Measurements from ENCODE around the gene CYP4B1. TPM values are rescaled to one million over a fixed set of nuclear protein-coding genes. Genes with fewer than 3 reads are reported as not detected.

Gene CYP4B1
- total RNA-seq, 4 donors from 2014 or later, result 41.1 to 150 (median 113) TPM

DNA sequence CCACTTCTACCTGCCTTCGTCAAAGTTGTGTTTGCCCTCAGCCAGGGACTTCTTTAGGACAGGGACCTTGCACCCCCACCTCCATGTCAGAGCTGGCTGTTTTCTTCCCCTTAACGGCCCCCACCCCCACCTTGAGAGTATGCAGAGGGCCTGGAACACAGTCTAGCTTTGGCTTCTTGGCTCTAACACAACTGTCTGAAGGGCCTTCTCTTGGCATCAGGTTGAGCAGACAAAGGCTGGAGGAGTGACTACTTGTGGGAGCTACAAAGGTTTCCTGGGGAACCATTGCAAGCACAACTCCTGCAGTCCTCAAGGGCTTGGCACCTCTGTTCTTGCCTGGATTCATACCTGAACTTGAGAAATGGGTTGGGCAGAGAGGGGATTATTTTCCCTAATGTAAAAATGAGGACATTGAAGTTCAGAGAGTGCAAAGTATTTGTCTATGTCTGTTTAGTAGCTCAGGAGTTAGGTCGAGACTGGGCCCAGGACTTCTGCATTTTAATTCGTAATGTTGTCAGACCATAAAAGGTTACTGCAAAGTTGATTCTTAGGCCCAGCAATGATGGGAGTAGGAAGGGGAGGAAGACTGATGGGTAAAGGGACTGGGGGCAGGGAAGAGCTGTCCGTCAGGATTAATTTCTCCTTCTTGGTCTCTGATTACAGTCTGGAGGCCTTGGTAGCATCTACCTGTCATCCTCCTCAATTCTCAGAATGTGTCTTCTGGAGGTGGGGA, 2.6 kb downstream of the CYP4B1 start:
- Histone ChIP-seq H3K27ac (replicated peaks in 1 of 4) (peak overlapping the region in 2 of 4 donors; percentile 37 to 71), H3K4me1 (peaks cover 17 to 38% (median 23%) of the 10 kb centered on the region in 4 donors), H3K4me3 (peak overlapping the region; percentile 23 to 58 (median 44)), H3K9me3 (no peaks in the 10 kb centered on the region), H3K36me3 (no peaks in the 10 kb centered on the region), H3K27me3 (peaks cover 0 to under 1% (median 0%) of the 10 kb centered on the region in 4 donors)
- peak; percentile 62 for DNase-seq (ENCODE audit: extremely low spot score)
- intact Hi-C loops (cut with DNase I), result no loop called here
- WGBS, result 70% methylated on average over 4 of the region's 5 CpGs
- TF ChIP-seq POLR2A (IDR thresholded peaks at IDR 0.05; ENCODE audit: low read depth) (no peak), EP300 (IDR thresholded peaks at IDR 0.05) (no peak), POLR2AphosphoS5 (IDR thresholded peaks at IDR 0.05) (no peak)
- TF ChIP-seq, protein P1, sequence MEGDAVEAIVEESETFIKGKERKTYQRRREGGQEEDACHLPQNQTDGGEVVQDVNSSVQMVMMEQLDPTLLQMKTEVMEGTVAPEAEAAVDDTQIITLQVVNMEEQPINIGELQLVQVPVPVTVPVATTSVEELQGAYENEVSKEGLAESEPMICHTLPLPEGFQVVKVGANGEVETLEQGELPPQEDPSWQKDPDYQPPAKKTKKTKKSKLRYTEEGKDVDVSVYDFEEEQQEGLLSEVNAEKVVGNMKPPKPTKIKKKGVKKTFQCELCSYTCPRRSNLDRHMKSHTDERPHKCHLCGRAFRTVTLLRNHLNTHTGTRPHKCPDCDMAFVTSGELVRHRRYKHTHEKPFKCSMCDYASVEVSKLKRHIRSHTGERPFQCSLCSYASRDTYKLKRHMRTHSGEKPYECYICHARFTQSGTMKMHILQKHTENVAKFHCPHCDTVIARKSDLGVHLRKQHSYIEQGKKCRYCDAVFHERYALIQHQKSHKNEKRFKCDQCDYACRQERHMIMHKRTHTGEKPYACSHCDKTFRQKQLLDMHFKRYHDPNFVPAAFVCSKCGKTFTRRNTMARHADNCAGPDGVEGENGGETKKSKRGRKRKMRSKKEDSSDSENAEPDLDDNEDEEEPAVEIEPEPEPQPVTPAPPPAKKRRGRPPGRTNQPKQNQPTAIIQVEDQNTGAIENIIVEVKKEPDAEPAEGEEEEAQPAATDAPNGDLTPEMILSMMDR (IDR thresholded peaks at IDR 0.05), result no peak

DNA sequence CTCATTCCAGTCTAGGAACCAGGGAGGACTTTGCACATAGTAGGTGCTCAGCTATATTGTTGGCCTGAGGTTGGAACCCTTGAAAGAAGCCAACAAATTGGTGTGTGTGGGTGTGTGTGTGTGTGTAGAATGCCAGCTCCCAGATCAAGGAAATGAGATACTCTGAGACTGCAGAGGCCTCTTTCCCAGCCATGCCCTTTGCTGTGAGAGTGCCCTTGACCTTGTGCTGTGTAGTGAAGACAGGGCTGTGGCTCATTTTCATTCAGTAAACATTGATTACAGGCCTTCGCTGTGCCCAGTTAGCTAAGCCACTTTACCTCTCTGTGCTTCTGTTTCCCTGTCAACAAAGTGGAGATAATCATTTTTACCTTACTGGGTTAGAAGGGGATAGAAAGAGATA, 3.2 kb downstream of the CYP4B1 start:
- H3K4me3 ChIP-seq, result peak overlapping the region; percentile 23 to 58 (median 44)
- H3K27ac ChIP-seq (replicated peaks in 1 of 4), result peak overlapping the region in 3 of 4 donors; percentile 15 to 82 (median 71)
- H3K9me3 ChIP-seq, result no peaks in the 10 kb centered on the region
- intact Hi-C loops (cut with DNase I), result no loop called here
- H3K36me3 ChIP-seq, result no peaks in the 10 kb centered on the region
- H3K4me1 ChIP-seq, result peaks cover 19 to 42% (median 25%) of the 10 kb centered on the region in 4 donors
- H3K27me3 ChIP-seq, result peaks cover 0 to 6% (median 0%) of the 10 kb centered on the region in 4 donors
- 94% methylated on average over 1 of the region's 1 CpG for WGBS
- TF ChIP-seq EP300 (IDR thresholded peaks at IDR 0.05), result no peak
- TF ChIP-seq, protein P1 (IDR thresholded peaks at IDR 0.05), result no peak
- TF ChIP-seq POLR2A (IDR thresholded peaks at IDR 0.05; ENCODE audit: low read depth), result no peak
- DNase-seq (ENCODE audit: extremely low spot score), result no peak

DNA sequence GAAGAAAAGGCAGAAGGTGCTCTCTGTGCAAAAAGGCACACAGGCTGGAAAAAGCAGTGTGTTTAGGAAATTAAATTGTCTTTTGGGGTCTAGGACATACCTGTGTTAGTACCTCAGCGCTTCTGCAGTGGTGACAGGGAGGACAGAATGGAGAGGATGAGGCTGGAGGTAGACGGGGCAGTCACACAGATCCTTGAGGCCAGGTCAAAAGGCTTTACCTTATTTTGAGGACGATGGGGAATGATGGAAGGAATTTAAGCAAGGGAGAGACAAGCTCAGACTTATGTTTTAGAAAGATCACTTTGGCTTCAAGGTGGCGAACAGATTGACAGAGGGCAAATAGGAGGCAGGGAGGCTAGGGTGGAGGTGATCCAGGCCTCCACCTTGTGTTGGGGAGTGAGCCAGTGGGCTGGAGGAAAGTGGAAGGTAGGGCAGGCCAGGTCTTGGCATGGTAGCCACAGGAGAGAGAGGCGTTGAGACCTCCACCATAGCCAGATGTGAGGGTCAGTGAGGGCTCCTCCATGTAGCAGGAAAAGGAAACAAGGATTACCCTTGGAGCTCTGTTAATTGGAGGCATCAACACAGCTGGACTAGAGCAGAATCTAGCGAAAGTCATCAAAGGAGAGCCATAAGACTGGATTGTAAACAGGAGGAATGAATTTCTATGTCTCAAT, 4.2 kb downstream of the CYP4B1 start:
- peaks cover 0 to 12% (median 0%) of the 10 kb centered on the region in 4 donors for H3K27me3 ChIP-seq
- H3K27ac ChIP-seq (replicated peaks in 1 of 4), result peak overlapping the region in 3 of 4 donors; percentile 36 to 82 (median 71)
- peak; percentile 85 for DNase-seq (ENCODE audit: extremely low spot score)
- no peaks in the 10 kb centered on the region for H3K9me3 ChIP-seq
- no peaks in the 10 kb centered on the region for H3K36me3 ChIP-seq
- TF ChIP-seq EP300 (IDR thresholded peaks at IDR 0.05) (no peak), POLR2A (IDR thresholded peaks at IDR 0.05; ENCODE audit: low read depth) (no peak), POLR2AphosphoS5 (IDR thresholded peaks at IDR 0.05) (no peak)
- TF ChIP-seq, protein P1 (IDR thresholded peaks at IDR 0.05), result no peak
- peak overlapping the region; percentile 23 to 58 (median 44) for H3K4me3 ChIP-seq
- H3K4me1 ChIP-seq, result peaks cover 26 to 51% (median 30%) of the 10 kb centered on the region in 4 donors
- intact Hi-C loops (cut with DNase I), result no loop called here
- WGBS, result 76% methylated on average over 6 of the region's 6 CpGs

DNA sequence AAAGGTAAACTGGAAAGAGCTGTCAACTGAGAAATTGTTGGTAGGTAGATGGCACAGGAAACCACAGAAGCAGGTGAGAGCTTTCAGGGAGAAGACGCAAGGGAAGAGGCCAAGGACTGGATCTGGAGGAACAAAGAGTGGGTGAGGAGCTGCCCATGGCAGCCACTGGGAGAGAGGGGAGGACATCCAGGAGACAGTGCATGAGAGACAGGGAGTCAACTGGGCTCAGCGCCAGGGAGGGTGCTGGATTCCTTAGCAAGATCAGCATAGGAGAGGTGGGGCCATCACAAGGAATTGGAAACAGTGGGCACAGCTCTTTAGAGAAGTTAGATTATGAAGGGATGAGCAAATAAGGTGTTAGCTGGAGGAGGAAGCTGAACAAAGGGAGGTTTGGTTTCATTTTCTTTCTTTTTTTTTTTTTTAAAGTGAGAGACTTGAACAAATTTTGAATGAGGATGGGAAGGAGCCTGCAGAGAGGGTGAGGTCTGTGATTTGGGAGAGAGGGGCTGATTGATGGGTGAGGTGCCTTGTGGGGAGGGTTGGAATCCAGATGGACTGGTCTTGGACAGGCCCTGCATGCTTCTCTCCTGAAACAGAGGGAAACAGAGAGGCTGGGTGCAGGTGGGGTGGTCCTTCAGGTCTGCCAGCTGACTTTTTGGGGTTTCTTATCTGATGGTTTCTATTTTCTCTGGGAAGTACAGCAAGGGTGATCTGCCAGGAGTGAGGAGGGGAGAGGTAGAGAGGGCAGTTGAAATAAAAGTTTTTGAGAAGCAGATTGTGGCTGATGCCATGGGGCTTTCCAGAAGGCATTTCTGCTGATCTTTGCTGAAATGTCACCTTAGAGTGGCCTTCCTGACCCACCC, 5.4 kb downstream of the CYP4B1 start:
- Histone ChIP-seq H3K27ac (replicated peaks in 1 of 4) (peak overlapping the region; percentile 71 to 82 (median 80)), H3K9me3 (no peaks in the 10 kb centered on the region), H3K27me3 (peaks cover 0 to 12% (median 0%) of the 10 kb centered on the region in 4 donors), H3K4me3 (peak overlapping the region; percentile 23 to 58 (median 44)), H3K36me3 (no peaks in the 10 kb centered on the region), H3K4me1 (peaks cover 19 to 41% (median 26%) of the 10 kb centered on the region in 4 donors)
- intact Hi-C loops (cut with DNase I), result no loop called here
- 69% methylated on average over 2 of the region's 2 CpGs for WGBS
- no peak for TF ChIP-seq POLR2A (IDR thresholded peaks at IDR 0.05; ENCODE audit: low read depth)
- no peak for TF ChIP-seq EP300 (IDR thresholded peaks at IDR 0.05)
- TF ChIP-seq, protein P1 (IDR thresholded peaks at IDR 0.05), result no peak
- TF ChIP-seq POLR2AphosphoS5 (IDR thresholded peaks at IDR 0.05), result peak in 1 of 2 donors; percentile 13
- DNase-seq (ENCODE audit: extremely low spot score), result peak; percentile 92

All from esophagus muscularis mucosa (tissue), 4 donors.